ENCODE data around the gene BICDL1. TPM values are rescaled to one million over a fixed set of nuclear protein-coding genes. Genes with fewer than 3 reads are reported as not detected.

BICDL1 gene
- total RNA-seq, 1 experiment from 2014 or later, result 22.2 TPM

DNA sequence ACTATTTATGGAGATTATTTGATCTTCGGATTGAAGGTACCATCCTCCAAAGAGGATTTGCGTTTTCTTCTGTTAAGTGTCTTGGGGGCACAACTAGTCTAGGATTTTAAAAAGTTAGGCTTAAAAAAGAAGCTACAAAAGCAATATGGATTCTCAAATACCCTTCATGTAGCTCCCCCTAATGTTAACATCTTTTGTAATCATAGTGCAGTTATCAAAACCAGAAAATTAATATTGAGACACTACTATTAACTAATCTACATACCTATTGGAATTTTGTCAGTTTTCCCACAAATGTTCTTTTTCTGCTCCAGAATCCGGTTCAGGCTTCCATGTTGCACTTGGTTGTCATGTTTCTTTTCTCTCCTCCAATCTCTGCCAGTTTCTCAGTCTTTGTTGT, 62.5 kb downstream of the BICDL1 start:
- Histone ChIP-seq H3K9me3 (ENCODE audit: control insufficient read depth, insufficient read depth, low read depth, low read length) (no peaks in the 10 kb centered on the region), H3K4me1 (ENCODE audit: control insufficient read depth, insufficient read depth, low read length) (no peaks in the 10 kb centered on the region), H3K4me3 (ENCODE audit: low read depth in 2 of 2, low read length in 2 of 2) (no peak overlapping the region), H3K27me3 (ENCODE audit: control insufficient read depth, insufficient read depth, low read length) (no peaks in the 10 kb centered on the region), H3K36me3 (ENCODE audit: control insufficient read depth, insufficient read depth, low read length) (no peaks in the 10 kb centered on the region), H3K27ac (ENCODE audit: low read length) (no peak overlapping the region)
- POLR2A ChIA-PET, result interaction anchor here (0.7 kb wide), 1 partner anchor 110 kb away, joined by 3 read pairs; no protein-coding TSS in a partner anchor
- in situ Hi-C loops (cut with HindIII; ENCODE audit: low pct_unique_long_range_greater_than_20kb, low sequenced_read_pairs) (no loop called here), intact Hi-C loops (cut with micrococcal nuclease; ENCODE audit: unreplicated experiment) (no loop called here)
- TF ChIP-seq, protein P1, sequence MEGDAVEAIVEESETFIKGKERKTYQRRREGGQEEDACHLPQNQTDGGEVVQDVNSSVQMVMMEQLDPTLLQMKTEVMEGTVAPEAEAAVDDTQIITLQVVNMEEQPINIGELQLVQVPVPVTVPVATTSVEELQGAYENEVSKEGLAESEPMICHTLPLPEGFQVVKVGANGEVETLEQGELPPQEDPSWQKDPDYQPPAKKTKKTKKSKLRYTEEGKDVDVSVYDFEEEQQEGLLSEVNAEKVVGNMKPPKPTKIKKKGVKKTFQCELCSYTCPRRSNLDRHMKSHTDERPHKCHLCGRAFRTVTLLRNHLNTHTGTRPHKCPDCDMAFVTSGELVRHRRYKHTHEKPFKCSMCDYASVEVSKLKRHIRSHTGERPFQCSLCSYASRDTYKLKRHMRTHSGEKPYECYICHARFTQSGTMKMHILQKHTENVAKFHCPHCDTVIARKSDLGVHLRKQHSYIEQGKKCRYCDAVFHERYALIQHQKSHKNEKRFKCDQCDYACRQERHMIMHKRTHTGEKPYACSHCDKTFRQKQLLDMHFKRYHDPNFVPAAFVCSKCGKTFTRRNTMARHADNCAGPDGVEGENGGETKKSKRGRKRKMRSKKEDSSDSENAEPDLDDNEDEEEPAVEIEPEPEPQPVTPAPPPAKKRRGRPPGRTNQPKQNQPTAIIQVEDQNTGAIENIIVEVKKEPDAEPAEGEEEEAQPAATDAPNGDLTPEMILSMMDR (IDR thresholded peaks at IDR 0.05), result no peak
- TF ChIP-seq, protein P2, sequence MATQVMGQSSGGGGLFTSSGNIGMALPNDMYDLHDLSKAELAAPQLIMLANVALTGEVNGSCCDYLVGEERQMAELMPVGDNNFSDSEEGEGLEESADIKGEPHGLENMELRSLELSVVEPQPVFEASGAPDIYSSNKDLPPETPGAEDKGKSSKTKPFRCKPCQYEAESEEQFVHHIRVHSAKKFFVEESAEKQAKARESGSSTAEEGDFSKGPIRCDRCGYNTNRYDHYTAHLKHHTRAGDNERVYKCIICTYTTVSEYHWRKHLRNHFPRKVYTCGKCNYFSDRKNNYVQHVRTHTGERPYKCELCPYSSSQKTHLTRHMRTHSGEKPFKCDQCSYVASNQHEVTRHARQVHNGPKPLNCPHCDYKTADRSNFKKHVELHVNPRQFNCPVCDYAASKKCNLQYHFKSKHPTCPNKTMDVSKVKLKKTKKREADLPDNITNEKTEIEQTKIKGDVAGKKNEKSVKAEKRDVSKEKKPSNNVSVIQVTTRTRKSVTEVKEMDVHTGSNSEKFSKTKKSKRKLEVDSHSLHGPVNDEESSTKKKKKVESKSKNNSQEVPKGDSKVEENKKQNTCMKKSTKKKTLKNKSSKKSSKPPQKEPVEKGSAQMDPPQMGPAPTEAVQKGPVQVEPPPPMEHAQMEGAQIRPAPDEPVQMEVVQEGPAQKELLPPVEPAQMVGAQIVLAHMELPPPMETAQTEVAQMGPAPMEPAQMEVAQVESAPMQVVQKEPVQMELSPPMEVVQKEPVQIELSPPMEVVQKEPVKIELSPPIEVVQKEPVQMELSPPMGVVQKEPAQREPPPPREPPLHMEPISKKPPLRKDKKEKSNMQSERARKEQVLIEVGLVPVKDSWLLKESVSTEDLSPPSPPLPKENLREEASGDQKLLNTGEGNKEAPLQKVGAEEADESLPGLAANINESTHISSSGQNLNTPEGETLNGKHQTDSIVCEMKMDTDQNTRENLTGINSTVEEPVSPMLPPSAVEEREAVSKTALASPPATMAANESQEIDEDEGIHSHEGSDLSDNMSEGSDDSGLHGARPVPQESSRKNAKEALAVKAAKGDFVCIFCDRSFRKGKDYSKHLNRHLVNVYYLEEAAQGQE (IDR thresholded peaks at IDR 0.05; ENCODE audit: insufficient read depth in 1 of 2, low read depth in 2 of 2, low read length in 1 of 2), result no peak
- TF ChIP-seq POLR2AphosphoS5 (IDR thresholded peaks at IDR 0.05; ENCODE audit: low read depth, low read length), result no peak
- no peak for TF ChIP-seq TCF7L2 (IDR thresholded peaks at IDR 0.05; ENCODE audit: low read depth, low read length)
- TF ChIP-seq SIN3A (IDR thresholded peaks at IDR 0.05; ENCODE audit: borderline replicate concordance, insufficient read depth, low read depth, low read length), result no peak
- DNase-seq (ENCODE audit: low read depth, low spot score) (no peak), ATAC-seq (no peak)
- CTCF ChIA-PET, result no interaction called here
- BruUV-seq (replicated peaks), result no TSS peak

DNA sequence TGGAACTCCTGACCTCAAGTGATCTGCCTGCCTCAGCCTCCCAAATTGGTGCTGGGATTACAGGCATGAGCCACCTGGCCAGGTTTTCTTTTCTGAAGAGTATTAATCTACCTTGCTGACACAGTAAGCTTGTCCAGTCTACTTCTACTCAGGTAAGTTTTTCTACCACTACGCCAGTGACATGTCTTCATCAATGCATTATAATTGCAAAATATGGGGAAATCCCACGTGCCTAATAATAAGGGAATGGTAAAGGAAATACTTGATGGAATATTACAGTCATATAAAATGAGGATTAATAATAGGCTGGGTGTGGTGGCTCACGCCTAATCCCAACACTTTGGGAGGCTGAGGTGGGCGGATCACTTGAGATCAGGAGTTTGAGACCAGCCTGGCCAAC, 65.3 kb downstream of the BICDL1 start:
- TF ChIP-seq, protein P2 (IDR thresholded peaks at IDR 0.05; ENCODE audit: insufficient read depth in 1 of 2, low read depth in 2 of 2, low read length in 1 of 2), result no peak
- TF ChIP-seq, protein P1 (IDR thresholded peaks at IDR 0.05), result no peak
- TF ChIP-seq SIN3A (IDR thresholded peaks at IDR 0.05; ENCODE audit: borderline replicate concordance, insufficient read depth, low read depth, low read length) (no peak), TCF7L2 (IDR thresholded peaks at IDR 0.05; ENCODE audit: low read depth, low read length) (no peak), POLR2AphosphoS5 (IDR thresholded peaks at IDR 0.05; ENCODE audit: low read depth, low read length) (no peak)
- no TSS peak for BruUV-seq (replicated peaks)
- H3K27me3 ChIP-seq (ENCODE audit: control insufficient read depth, insufficient read depth, low read length), result no peaks in the 10 kb centered on the region
- DNase-seq (ENCODE audit: low read depth, low spot score) (no peak), ATAC-seq (no peak)
- ChIA-PET CTCF (no interaction called here), POLR2A (no interaction called here)
- H3K36me3 ChIP-seq (ENCODE audit: control insufficient read depth, insufficient read depth, low read length), result no peaks in the 10 kb centered on the region
- H3K4me1 ChIP-seq (ENCODE audit: control insufficient read depth, insufficient read depth, low read length), result no peaks in the 10 kb centered on the region
- H3K27ac ChIP-seq (ENCODE audit: low read length), result no peak overlapping the region
- intact Hi-C loops (cut with micrococcal nuclease; ENCODE audit: unreplicated experiment), result no loop called here
- in situ Hi-C loops (cut with HindIII; ENCODE audit: low pct_unique_long_range_greater_than_20kb, low sequenced_read_pairs), result no loop called here
- no peak overlapping the region for H3K4me3 ChIP-seq (ENCODE audit: low read depth in 2 of 2, low read length in 2 of 2)
- H3K9me3 ChIP-seq (ENCODE audit: control insufficient read depth, insufficient read depth, low read depth, low read length), result no peaks in the 10 kb centered on the region

Data from Panc1 (cell line).